Measurements from ENCODE around the gene CYTH1. TPM values are rescaled to one million over a fixed set of nuclear protein-coding genes. Genes with fewer than 3 reads are reported as not detected.

Gene CYTH1
- total and polyA plus RNA-seq, 7 donors = 18.7 to 40.4 (median 29.8) TPM

DNA sequence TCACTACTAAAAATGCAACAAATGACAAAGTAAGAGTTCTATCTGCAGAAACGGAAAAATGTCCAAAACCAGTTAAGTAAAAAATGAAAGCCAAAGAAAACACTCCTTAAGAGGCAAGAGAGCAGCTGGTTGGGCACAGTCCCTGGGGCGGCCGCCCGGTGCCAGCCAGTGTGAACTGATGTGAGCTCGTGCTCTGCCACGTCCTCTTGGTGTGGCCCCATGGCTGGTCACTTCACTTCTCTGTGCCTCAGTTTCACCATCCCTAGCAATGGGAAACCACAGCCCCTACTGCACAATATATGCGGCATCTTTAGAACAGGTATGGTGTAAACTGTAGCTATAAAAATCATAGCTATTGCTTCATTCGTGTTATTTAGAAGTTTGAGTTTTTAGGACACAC is 37.3 kb upstream of the CYTH1 start:
- H3K36me3 ChIP-seq (ENCODE audit: insufficient read depth in 1 of 2, low read depth in 1 of 2) = peaks cover 11 to 99% of the 10 kb centered on the region in 2 donors
- no peaks in the 10 kb centered on the region for H3K9me3 ChIP-seq
- intact Hi-C loops (cut with DNase I) = no loop called here
- TF ChIP-seq, protein P1, sequence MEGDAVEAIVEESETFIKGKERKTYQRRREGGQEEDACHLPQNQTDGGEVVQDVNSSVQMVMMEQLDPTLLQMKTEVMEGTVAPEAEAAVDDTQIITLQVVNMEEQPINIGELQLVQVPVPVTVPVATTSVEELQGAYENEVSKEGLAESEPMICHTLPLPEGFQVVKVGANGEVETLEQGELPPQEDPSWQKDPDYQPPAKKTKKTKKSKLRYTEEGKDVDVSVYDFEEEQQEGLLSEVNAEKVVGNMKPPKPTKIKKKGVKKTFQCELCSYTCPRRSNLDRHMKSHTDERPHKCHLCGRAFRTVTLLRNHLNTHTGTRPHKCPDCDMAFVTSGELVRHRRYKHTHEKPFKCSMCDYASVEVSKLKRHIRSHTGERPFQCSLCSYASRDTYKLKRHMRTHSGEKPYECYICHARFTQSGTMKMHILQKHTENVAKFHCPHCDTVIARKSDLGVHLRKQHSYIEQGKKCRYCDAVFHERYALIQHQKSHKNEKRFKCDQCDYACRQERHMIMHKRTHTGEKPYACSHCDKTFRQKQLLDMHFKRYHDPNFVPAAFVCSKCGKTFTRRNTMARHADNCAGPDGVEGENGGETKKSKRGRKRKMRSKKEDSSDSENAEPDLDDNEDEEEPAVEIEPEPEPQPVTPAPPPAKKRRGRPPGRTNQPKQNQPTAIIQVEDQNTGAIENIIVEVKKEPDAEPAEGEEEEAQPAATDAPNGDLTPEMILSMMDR (IDR thresholded peaks at IDR 0.05) = no peak
- ATAC-seq = no peak
- peak overlapping the region; percentile 6 for H3K27ac ChIP-seq
- WGBS, 3 donors = 73 to 86% (median 84%) methylated on average over 8 of the region's 8 CpGs
- no peaks in the 10 kb centered on the region for H3K27me3 ChIP-seq (ENCODE audit: insufficient read depth in 3 of 3, low read length in 2 of 3)
- no peak overlapping the region for H3K4me3 ChIP-seq
- peak in 1 of 2 donors; percentile 40 for DNase-seq
- no peaks in the 10 kb centered on the region for H3K4me1 ChIP-seq

DNA sequence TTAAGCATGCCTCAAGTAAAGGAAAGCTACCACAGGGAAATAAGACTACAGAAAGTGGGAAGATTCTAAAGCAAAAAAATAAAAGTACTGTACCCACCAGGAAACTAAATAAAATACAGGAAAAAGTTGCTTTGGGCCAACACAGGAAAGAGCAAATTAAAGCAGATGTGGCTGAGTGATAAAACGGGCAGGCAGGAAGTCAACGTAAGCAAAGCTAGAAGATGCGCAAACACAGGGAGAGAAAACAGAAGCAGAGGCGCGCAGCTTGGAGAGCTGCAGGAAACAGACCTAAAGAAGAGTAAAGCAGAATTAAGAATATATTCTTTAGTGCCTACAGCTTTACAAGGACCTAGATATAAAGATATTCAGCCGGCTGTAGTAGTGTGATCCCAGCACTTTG is 36.9 kb upstream of the CYTH1 start:
- Histone ChIP-seq H3K4me3 (no peak overlapping the region), H3K27ac (peak overlapping the region; percentile 6), H3K4me1 (no peaks in the 10 kb centered on the region), H3K9me3 (no peaks in the 10 kb centered on the region), H3K36me3 (ENCODE audit: insufficient read depth in 1 of 2, low read depth in 1 of 2) (peaks cover 13 to 99% of the 10 kb centered on the region in 2 donors), H3K27me3 (ENCODE audit: insufficient read depth in 3 of 3, low read length in 2 of 3) (no peaks in the 10 kb centered on the region)
- TF ChIP-seq, protein P1 (IDR thresholded peaks at IDR 0.05) = no peak
- peak in 1 of 2 donors; percentile 30 for DNase-seq
- no peak for ATAC-seq
- intact Hi-C loops (cut with DNase I) = no loop called here
- whole genome bisulfite sequencing, 3 donors = 60 to 76% (median 66%) methylated on average over 6 of the region's 6 CpGs

DNA sequence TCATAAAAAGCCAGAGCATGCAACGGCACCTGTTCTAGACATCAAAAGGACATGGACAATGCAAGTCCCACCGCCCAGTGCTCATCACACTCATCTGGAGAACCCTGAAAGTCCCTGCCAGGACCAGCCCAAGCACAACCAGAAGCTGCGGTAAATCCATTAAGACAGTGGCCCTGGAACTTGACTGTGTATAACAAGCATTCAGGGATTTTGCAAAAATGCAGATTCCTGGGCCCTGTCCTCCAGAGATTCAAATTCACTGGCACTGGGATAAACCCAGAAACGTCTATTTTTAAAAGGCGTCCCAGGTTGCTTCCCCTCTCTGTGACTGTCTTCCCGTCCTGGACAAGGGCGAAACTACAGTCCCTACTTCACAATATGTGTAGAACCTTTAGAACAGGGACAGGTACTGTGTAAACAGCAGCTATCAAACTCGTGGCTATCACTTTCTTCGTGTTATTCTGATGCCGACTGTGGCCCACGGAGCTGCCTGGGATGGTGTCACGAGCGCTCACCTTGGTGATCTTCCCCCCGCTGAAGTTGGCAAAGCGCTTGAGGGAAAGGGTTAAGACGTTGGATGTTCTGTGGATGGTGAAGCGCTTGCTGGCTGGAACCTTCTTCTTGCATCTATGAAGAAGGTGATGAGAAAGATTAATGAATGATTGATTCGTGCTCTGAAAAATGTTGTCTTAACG is 36.2 kb upstream of the CYTH1 start:
- peak in 1 of 2 donors; percentile 38 for DNase-seq
- no peak for ATAC-seq
- H3K9me3 ChIP-seq = no peaks in the 10 kb centered on the region
- no peak overlapping the region for H3K4me3 ChIP-seq
- WGBS, 3 donors = 80 to 83% (median 81%) methylated on average over 19 of the region's 19 CpGs
- H3K27me3 ChIP-seq (ENCODE audit: insufficient read depth in 3 of 3, low read length in 2 of 3) = no peaks in the 10 kb centered on the region
- TF ChIP-seq, protein P1 (IDR thresholded peaks at IDR 0.05) = no peak
- peaks cover 14 to 99% of the 10 kb centered on the region in 2 donors for H3K36me3 ChIP-seq (ENCODE audit: insufficient read depth in 1 of 2, low read depth in 1 of 2)
- peaks cover 4% of the 10 kb centered on the region for H3K4me1 ChIP-seq
- intact Hi-C loops (cut with DNase I) = no loop called here
- peak overlapping the region; percentile 6 for H3K27ac ChIP-seq

DNA sequence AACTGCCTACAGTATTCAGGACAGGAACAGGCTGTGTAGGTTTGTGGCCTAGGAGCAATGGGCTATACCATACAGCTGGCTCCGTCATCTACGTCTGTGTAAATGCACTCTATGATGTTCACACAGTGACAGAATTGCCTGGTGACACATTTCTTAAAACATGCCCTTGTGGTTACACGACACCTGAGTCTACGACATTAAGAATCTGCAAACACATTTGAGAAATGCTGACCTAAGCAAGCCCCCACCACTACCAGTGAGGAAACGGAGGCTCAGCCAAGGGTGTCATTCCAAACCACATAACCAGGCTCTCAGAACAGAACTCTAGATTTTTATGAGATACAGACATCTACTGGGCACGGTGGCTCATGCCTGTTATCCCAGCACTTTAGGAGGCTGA is 35.0 kb upstream of the CYTH1 start:
- DNase-seq = peak in 1 of 2 donors; percentile 24
- no peak overlapping the region for H3K4me3 ChIP-seq
- H3K9me3 ChIP-seq = no peaks in the 10 kb centered on the region
- intact Hi-C loops (cut with DNase I) = no loop called here
- H3K27me3 ChIP-seq (ENCODE audit: insufficient read depth in 3 of 3, low read length in 2 of 3) = no peaks in the 10 kb centered on the region
- peak; percentile 20 to 83 (median 68) for ATAC-seq
- TF ChIP-seq, protein P1 (IDR thresholded peaks at IDR 0.05) = no peak
- H3K4me1 ChIP-seq = peaks cover 7% of the 10 kb centered on the region
- WGBS, 3 donors = 29 to 64% (median 31%) methylated on average over 6 of the region's 6 CpGs
- H3K36me3 ChIP-seq (ENCODE audit: insufficient read depth in 1 of 2, low read depth in 1 of 2) = peaks cover 15 to 100% of the 10 kb centered on the region in 2 donors
- H3K27ac ChIP-seq = peak overlapping the region; percentile 39
